ENCODE data around the gene GABRG3.

Gene GABRG3

GRCh38 chr15:27458345-27459084 is 487.5 kb downstream of the GABRG3 start:
- DNase-seq = no peak
- Histone ChIP-seq H3K4me3 (ENCODE audit: low read depth, low read length) (no peak overlapping the region), H3K27me3 (replicated peaks) (no peaks in the 10 kb centered on the region), H3K36me3 (replicated peaks) (no peaks in the 10 kb centered on the region), H3K27ac (no peak overlapping the region)
- in situ Hi-C loops (cut with HindIII; ENCODE audit: low pct_ligation_motif_present, low sequenced_read_pairs) = no loop called here
- TF ChIP-seq, protein P1, sequence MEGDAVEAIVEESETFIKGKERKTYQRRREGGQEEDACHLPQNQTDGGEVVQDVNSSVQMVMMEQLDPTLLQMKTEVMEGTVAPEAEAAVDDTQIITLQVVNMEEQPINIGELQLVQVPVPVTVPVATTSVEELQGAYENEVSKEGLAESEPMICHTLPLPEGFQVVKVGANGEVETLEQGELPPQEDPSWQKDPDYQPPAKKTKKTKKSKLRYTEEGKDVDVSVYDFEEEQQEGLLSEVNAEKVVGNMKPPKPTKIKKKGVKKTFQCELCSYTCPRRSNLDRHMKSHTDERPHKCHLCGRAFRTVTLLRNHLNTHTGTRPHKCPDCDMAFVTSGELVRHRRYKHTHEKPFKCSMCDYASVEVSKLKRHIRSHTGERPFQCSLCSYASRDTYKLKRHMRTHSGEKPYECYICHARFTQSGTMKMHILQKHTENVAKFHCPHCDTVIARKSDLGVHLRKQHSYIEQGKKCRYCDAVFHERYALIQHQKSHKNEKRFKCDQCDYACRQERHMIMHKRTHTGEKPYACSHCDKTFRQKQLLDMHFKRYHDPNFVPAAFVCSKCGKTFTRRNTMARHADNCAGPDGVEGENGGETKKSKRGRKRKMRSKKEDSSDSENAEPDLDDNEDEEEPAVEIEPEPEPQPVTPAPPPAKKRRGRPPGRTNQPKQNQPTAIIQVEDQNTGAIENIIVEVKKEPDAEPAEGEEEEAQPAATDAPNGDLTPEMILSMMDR (IDR thresholded peaks at IDR 0.05; ENCODE audit: low read depth, low read length, missing control alignments) = no peak

- DNase-seq = no peak
- in situ Hi-C loops (cut with HindIII; ENCODE audit: low pct_ligation_motif_present, low sequenced_read_pairs) = no loop called here
- Histone ChIP-seq H3K36me3 (replicated peaks) (no peaks in the 10 kb centered on the region), H3K27me3 (replicated peaks) (no peaks in the 10 kb centered on the region), H3K27ac (no peak overlapping the region), H3K4me3 (ENCODE audit: low read depth, low read length) (no peak overlapping the region)
- TF ChIP-seq, protein P1 (IDR thresholded peaks at IDR 0.05; ENCODE audit: low read depth, low read length, missing control alignments) = no peak
Measured at GRCh38 chr15:27459836-27460235, 488.9 kb downstream of the GABRG3 start.

GRCh38 chr15:27461181-27461580 is 490.2 kb downstream of the GABRG3 start:
- TF ChIP-seq, protein P1 (IDR thresholded peaks at IDR 0.05; ENCODE audit: low read depth, low read length, missing control alignments) = no peak
- Histone ChIP-seq H3K27ac (no peak overlapping the region), H3K36me3 (replicated peaks) (no peaks in the 10 kb centered on the region), H3K4me3 (ENCODE audit: low read depth, low read length) (no peak overlapping the region), H3K27me3 (replicated peaks) (no peaks in the 10 kb centered on the region)
- DNase-seq = no peak
- in situ Hi-C loops (cut with HindIII; ENCODE audit: low pct_ligation_motif_present, low sequenced_read_pairs) = no loop called here

DNA sequence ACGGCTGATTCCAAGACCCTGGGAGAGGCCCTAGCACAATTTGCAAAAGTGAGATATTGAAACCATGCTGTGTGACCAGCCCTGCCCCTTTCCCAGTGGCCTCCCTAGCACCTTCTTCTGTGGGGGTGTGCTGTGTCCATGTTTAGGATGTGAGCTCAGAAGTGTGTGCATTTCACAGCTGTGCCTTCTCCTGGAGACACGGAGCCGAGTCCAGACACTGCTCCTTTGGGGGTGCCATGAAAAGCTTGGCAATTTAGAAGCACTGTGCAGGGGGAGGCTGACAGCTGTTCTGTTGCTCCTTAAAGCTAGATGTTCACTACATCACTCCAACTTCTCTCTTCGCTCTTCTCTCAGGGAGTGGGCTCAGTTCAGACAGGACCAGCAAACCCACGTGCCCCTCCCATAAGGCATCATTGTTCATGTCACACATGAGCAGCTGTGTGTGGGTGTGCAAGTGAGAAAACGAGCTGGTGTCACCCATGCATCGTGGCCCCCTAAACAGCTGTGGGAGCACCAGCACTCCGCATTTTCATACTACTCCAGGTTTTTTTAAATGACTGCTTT is 492.6 kb downstream of the GABRG3 start:
- no peaks in the 10 kb centered on the region for H3K27me3 ChIP-seq (replicated peaks)
- TF ChIP-seq, protein P1 (IDR thresholded peaks at IDR 0.05; ENCODE audit: low read depth, low read length, missing control alignments) = no peak
- in situ Hi-C loops (cut with HindIII; ENCODE audit: low pct_ligation_motif_present, low sequenced_read_pairs) = no loop called here
- no peaks in the 10 kb centered on the region for H3K36me3 ChIP-seq (replicated peaks)
- no peak overlapping the region for H3K27ac ChIP-seq
- DNase-seq = no peak
- no peak overlapping the region for H3K4me3 ChIP-seq (ENCODE audit: low read depth, low read length)

DNA sequence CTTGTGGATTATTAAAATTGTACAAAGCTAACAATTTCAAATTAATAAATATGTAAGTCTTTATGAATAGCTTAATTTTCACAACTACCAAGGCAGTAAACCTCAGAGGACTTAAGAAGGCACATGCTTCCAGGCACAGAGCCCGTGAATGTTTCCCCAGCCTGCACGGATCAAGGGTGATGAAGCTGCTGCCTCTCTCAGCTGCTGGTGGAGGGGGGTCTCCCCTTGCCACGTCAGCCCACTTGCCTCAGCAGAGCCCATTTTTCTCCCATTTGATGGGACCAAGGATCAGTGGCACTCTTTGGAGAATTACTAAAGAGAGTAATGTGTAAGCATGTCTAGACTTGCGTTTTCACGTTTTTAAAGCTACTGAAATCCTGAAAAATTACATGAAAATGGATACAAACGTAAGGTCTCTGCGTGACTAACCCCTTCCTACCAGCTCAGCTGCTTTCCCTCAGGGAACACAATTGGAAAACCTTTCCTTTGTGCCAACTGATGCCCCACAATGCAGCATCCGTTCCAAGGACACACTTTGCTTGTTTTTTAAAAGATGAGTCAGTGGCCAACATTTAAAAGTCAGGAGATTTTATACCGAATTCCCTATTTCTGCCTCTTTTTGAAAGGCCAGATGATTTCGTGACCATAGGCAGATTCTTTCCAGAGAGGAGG is 494.1 kb downstream of the GABRG3 start:
- Histone ChIP-seq H3K27me3 (replicated peaks) (no peaks in the 10 kb centered on the region), H3K4me3 (ENCODE audit: low read depth, low read length) (no peak overlapping the region), H3K27ac (no peak overlapping the region), H3K36me3 (replicated peaks) (no peaks in the 10 kb centered on the region)
- in situ Hi-C loops (cut with HindIII; ENCODE audit: low pct_ligation_motif_present, low sequenced_read_pairs) = no loop called here
- DNase-seq = no peak
- TF ChIP-seq, protein P1 (IDR thresholded peaks at IDR 0.05; ENCODE audit: low read depth, low read length, missing control alignments) = no peak
